Nephron (organoid): ENCODE measurements around the gene WWOX.

ENCODE experiments used
- H3K27ac Mint-ChIP-seq, 3 experiments: 2 replicates each; pipeline ENCODE4 v1.8.0; 2020; ENCODE audit warnings: mixed read lengths in 3 of 3, mild to moderate bottlenecking in 2 of 3, moderate library complexity in 1 of 3
- H3K27me3 Mint-ChIP-seq: 2 replicates; pipeline ENCODE4 v1.8.0; 2021; ENCODE audit warnings: low read depth, mild to moderate bottlenecking, moderate library complexity, mixed read lengths
- H3K36me3 Mint-ChIP-seq: 2 replicates; pipeline ENCODE4 v1.8.0; 2020; ENCODE audit warnings: low read depth, mixed read lengths
- H3K4me1 Mint-ChIP-seq: 2 replicates; pipeline ENCODE4 v1.8.0; 2020; ENCODE audit warnings: mixed read lengths
- H3K4me3 Mint-ChIP-seq, 3 experiments: 2 replicates each; pipeline ENCODE4 v1.8.0; 2020; ENCODE audit warnings: mild to moderate bottlenecking in 3 of 3, mixed read lengths in 3 of 3, moderate library complexity in 2 of 3
- H3K9me3 Mint-ChIP-seq: 2 replicates; pipeline ENCODE4 v1.8.0; 2020; ENCODE audit warnings: mixed read lengths
- CTCF ChIP-seq, 3 experiments: fragments of 200-600 bp; sonication (generic); IDR thresholded peaks; one replicate each; pipeline ENCODE4 v1.5.0; 2021; ENCODE audit warnings: antibody characterized with exemption in 3 of 3; ENCODE audit not compliant: unreplicated experiment in 3 of 3

WWOX gene

GRCh38 chr16:78227855-78228254 is 128.4 kb downstream of the WWOX start:
- H3K27ac Mint-ChIP-seq = no peak overlapping the region
- peaks cover 4% of the 10 kb centered on the region for H3K27me3 Mint-ChIP-seq
- no peaks in the 10 kb centered on the region for H3K4me1 Mint-ChIP-seq
- H3K9me3 Mint-ChIP-seq = no peaks in the 10 kb centered on the region
- no peaks in the 10 kb centered on the region for H3K36me3 Mint-ChIP-seq
- H3K4me3 Mint-ChIP-seq = no peak overlapping the region
- peak; percentile 24 to 41 (median 33) for TF ChIP-seq CTCF (IDR thresholded peaks at IDR 0.05; ENCODE audit: unreplicated experiment in 3 of 3)

DNA sequence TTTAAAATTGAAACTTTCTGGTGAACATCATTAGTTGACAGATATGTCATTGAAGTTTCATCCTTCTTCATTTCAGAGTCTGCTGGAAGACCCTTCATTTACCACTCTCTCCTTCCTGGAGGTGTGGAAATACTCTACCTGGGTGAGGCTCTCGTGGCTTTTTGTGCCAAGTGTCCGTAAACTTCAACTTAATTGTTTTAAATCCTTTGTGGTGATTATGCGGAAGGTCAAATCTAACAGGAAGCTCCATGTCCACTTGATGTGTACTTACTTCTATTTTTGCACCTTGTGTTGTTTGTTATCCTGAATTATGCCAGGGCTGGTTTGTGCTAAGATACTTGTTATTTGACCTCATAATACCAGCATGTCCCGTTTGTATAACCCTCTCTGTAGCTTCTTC is 129.2 kb downstream of the WWOX start:
- Mint-ChIP-seq H3K4me3 (no peak overlapping the region), H3K4me1 (no peaks in the 10 kb centered on the region), H3K9me3 (no peaks in the 10 kb centered on the region), H3K36me3 (no peaks in the 10 kb centered on the region), H3K27me3 (no peaks in the 10 kb centered on the region), H3K27ac (no peak overlapping the region)
- no peak for TF ChIP-seq CTCF (IDR thresholded peaks at IDR 0.05; ENCODE audit: unreplicated experiment in 3 of 3)

DNA sequence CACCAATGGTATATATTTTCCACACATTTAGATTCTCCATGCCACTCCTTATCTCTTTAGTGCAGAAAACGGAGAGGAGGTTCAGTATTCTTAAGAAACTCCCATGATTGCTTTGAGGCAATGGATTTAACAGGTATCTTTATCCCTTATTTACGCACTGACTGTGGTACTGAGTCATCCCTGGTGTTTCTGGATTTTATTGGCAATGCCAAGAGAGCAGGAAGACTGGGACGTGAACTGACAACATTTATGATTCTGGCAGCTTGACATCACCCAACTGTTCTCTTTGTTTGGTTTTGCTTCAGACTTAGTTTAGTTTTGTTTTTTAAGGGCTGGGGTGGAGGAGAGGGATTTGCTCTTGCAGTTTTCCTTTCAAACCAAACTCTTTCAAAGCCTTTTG is 131.4 kb downstream of the WWOX start:
- no peaks in the 10 kb centered on the region for H3K4me1 Mint-ChIP-seq
- no peak overlapping the region for H3K27ac Mint-ChIP-seq
- no peak for TF ChIP-seq CTCF (IDR thresholded peaks at IDR 0.05; ENCODE audit: unreplicated experiment in 3 of 3)
- H3K9me3 Mint-ChIP-seq = no peaks in the 10 kb centered on the region
- H3K36me3 Mint-ChIP-seq = no peaks in the 10 kb centered on the region
- H3K4me3 Mint-ChIP-seq = no peak overlapping the region
- H3K27me3 Mint-ChIP-seq = no peaks in the 10 kb centered on the region

DNA sequence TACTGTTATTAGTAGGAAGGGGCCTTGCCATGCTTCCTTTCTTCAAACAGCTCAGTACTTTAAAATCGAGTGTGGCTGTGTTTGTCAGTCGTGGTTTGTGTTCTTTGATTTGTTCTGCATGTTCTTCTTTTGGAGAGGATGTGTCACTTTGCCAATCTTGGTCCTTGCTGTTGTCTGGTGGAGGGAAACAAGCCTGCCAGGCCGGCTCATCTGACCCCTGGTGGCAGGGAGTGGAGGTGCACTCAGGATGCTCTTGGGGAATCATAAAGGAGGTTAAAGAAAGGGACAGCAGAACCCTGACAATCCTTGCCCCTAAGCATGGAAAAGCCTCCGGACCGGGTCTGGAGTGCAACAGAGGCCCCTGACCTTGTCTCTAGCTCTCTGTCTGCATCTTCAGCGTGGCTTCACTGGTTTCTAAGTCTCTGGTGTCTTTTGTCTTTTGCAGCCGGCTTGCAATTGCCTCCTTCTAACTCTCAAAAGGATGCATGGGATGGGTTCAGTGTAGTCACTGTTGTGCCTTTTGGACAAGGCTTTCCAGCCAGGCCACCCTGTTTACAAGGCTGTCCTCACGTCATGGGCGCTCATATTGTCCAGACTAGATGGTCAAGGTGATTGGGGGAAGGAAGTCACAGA is 135.8 kb downstream of the WWOX start:
- TF ChIP-seq CTCF (IDR thresholded peaks at IDR 0.05; ENCODE audit: unreplicated experiment in 3 of 3) = peak; percentile 79 to 83 (median 81)
- H3K27me3 Mint-ChIP-seq = peaks cover 12% of the 10 kb centered on the region
- no peaks in the 10 kb centered on the region for H3K36me3 Mint-ChIP-seq
- H3K9me3 Mint-ChIP-seq = no peaks in the 10 kb centered on the region
- H3K4me3 Mint-ChIP-seq = no peak overlapping the region
- H3K4me1 Mint-ChIP-seq = peaks cover 3% of the 10 kb centered on the region
- H3K27ac Mint-ChIP-seq = peak overlapping the region in 1 of 3 experiments; percentile 73

GRCh38 chr16:78235876-78236275 is 136.4 kb downstream of the WWOX start:
- Mint-ChIP-seq H3K27me3 (peaks cover 12% of the 10 kb centered on the region), H3K36me3 (no peaks in the 10 kb centered on the region), H3K27ac (no peak overlapping the region), H3K9me3 (no peaks in the 10 kb centered on the region), H3K4me3 (no peak overlapping the region), H3K4me1 (peaks cover 3% of the 10 kb centered on the region)
- TF ChIP-seq CTCF (IDR thresholded peaks at IDR 0.05; ENCODE audit: unreplicated experiment in 3 of 3) = no peak

DNA sequence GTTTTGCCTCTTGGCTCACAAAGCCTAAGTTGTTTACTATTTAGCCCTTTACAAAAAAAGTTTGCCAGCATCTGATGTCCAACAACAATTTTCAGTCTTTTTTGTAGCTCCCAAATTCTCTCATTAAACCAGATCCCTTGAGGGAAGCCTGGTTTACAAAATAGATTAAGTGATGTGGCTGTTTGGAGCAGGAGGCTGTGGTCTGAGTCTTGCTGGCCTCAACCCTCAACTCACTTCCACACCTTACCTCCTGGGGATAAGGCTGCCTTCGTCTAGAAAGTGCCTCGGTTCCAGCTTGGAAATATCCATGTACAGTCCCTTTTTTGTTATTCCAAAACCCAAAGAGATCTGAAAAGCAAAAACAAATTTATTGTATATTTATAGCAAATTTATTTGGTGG is 138.4 kb downstream of the WWOX start:
- H3K4me1 Mint-ChIP-seq = peaks cover 17% of the 10 kb centered on the region
- H3K27ac Mint-ChIP-seq = peak overlapping the region in 1 of 3 experiments; percentile 57
- TF ChIP-seq CTCF (IDR thresholded peaks at IDR 0.05; ENCODE audit: unreplicated experiment in 3 of 3) = no peak
- no peaks in the 10 kb centered on the region for H3K36me3 Mint-ChIP-seq
- no peak overlapping the region for H3K4me3 Mint-ChIP-seq
- H3K27me3 Mint-ChIP-seq = peaks cover 12% of the 10 kb centered on the region
- H3K9me3 Mint-ChIP-seq = no peaks in the 10 kb centered on the region
